A549 treated with RU486 at 1 μM for 4 hours (cell line): ENCODE measurements around the gene SPACA4. TPM values are rescaled to one million over a fixed set of nuclear protein-coding genes. Genes with fewer than 3 reads are reported as not detected.

ENCODE experiments used
- total RNA-seq: library from RNA; stranded (reverse); fragments of 200-300 nt; extraction: Qiagen RNA extraction; gene quantifications from 5 replicates; pipeline ENCODE4 v1.2.3, GENCODE V29; 2022; ENCODE audit warnings: low read depth

The SPACA4 gene, protein sequence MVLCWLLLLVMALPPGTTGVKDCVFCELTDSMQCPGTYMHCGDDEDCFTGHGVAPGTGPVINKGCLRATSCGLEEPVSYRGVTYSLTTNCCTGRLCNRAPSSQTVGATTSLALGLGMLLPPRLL
- total RNA-seq = not detected in 5 replicates

DNA sequence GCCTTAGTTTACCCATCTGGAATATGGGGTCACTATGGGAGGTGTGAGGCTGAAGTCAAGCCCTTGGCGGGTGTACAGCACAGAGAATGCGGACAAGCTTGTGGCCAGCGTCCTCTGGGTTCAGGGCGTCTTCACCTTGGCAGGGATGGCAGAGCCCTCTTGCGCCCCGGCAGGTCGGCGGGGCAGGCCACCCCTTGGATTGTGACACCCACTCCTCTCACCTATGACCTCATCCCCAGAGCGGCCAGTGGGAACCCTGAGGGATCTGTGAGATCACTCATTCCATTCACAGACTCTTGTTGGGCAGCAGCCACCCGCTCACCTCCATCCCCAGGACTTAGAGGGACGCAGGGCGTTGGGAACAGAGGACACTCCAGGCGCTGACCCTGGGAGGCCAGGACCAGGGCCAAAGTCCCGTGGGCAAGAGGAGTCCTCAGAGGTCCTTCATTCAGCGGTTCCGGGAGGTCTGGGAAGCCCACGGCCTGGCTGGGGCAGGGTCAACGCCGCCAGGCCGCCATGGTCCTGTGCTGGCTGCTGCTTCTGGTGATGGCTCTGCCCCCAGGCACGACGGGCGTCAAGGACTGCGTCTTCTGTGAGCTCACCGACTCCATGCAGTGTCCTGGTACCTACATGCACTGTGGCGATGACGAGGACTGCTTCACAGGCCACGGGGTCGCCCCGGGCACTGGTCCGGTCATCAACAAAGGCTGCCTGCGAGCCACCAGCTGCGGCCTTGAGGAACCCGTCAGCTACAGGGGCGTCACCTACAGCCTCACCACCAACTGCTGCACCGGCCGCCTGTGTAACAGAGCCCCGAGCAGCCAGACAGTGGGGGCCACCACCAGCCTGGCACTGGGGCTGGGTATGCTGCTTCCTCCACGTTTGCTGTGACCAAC is at the start of gene SPACA4:
TSS of gene SPACA4 (plus strand) at position 280 of the 896 bp plus-strand sequence. CDS start at position 517, 237 bp downstream.

DNA sequence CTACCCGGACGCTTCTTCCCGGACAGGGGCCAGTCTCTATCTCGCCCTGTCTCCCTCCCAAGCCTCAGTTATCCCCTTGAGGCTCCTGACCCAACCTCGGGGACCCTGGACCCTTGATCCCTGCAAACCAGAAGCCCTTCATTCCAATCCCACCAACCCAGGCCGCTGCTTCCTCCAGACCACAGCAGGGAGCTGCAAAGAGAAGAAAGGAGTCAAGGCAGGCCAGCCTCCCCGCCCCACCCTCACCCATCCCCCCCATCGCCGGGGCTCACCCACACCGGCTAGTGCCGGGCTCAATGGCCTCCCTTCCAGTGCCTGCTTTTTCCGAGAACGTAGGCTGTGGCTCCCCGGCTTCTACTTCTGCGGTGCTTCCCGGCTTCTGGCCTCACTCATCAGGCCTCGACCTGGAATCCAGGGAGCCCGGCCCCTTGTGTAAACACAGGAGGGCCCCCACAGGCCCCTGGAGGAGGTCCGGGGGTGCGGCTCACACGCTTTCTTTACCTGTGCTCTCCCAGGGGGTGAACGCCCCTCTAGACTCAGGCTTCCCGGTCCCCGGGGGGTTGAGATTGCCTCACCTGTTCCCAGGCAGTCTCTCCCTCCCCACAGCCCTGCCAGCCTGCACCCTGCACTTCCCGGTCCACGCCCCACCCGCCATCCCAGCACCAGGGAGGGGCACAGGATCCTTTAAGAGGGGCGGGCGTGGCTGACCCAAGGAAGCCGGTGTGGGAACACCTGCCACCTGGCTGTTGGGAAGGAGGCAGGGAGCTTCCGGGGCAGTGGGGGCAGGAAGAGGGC is 8.1 kb downstream of the SPACA4 start, which contains the start of gene FAM83E:
TSS of gene FAM83E (minus strand) at position 641 of the 795 bp plus-strand sequence. CDS start 1,704 bp downstream, outside the sequence.

DNA sequence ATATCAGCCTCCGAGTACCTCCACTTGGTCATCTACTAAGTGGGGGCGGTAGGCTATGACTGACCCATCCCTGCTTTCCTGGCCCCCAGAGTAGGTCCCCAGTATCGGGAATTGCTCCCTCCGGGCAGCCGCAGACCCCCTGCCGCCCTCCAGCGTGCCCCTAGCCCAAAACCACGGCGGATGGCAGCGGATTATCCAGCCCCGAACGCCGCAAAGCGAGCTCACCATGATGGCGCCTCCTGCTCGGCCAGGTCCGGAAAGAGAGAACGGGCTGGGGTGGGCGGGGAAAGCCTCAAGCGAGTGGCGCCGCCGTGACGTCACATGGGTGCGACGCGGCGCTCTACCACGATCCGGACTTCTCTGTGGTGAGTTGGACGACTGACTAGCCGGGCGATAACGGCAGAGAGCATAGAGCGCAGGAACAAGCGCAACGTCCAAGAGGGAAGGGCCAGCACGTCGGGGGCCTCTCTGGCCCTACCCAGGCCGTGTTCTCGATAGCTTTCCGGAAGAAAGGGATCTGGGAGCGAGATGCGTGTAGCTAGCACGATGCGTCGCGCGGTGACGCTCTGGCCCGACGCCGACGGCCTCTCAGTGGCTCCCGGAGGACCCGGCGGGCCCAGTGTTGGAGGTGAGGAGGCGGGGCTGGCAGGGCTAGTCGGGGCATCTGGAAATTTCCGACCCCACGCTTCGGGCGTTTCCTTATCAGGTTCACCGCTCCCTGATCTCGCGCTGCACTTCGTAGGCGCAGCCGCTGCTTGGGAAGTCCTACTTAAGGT is 12.6 kb downstream of the SPACA4 start, which contains the start of the genes RPL18 and SPHK2:
TSS of gene RPL18 (minus strand) at position 263 of the 776 bp plus-strand sequence. CDS start at position 228, 35 bp downstream.
TSS of gene SPHK2 (plus strand) at position 591 of the 776 bp plus-strand sequence. CDS start 1,009 bp downstream, outside the sequence.

DNA sequence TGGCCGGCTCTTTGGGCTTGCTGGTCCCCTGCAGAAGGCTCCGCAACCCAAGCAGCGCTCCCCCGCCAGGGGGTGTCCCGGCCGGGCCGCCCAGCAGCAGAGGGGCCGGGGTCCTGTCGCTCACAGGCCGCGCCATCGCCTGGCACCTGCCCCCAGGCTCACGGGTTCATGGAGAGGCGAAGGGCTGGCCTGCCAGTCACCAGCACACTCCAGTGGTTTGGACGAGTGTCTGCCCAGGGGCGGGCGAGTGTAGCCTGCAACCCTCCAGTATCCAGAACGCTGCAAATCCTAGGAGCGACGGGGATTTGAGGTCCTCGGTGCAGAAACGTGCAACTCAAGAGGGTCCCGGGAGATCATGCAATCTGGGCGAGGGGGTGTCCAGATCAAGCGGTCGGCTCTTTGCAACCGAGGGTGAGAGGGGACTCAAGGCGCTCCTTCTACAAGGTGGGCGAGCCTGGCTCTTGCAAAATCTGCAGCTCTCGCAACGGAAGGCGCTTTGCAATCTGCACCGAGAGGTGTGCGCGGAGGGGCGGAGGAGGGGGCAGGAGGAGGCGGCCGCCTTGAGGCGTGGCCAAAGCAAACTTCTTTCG is 30.4 kb downstream of the SPACA4 start, which contains the start of gene DBP:
TSS of gene DBP (minus strand) at position 521 of the 590 bp plus-strand sequence. CDS start at position 136, 385 bp downstream.

DNA sequence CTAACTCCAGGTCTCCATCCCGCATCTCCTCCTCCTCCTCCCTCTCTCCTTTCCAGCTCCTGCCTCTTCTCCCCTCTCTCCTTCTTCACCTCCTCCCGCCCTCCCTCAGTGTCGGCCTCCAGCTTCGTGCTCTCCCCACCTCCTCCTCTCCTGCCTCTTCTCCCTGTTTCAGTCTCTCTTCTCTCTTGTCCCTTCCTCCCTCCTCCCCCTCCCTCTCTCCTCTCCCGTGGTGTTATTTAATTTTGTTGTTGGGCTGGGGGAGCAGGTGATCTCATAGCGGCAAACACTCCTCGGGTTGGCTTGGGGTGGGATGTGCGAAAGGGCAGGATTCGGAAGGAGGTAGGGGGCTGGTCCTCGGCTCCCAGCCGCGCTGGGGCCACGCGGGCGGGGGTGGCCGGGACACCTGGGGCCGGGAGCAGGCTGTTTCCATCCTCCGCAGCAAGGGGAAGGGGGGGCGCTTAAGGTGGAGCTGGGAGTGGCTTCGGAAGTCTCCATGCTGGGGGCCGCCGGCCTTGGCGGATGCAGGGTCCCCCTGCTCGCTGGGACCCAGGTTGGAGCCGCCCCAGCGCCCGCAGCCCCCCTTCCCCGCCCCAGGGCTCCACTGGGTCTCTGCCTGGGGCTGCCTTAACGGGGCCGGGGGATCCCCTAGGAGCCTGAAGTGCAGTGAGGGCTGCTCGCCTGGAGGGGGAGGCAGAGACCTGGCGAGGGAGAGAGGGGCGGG is 39.6 kb downstream of the SPACA4 start, which contains the start of gene CA11:
TSS of gene CA11 (minus strand) at position 187 of the 721 bp plus-strand sequence. CDS start 555 bp downstream, outside the sequence.

Other genes with a start within 250 kb of the SPACA4 start
- gene TMEM143, start 242.8 kb upstream of the SPACA4 start, total RNA-seq = 3.7 to 5.7 TPM (median 3.9 TPM) in 5 replicates
- gene SYNGR4, start 242.4 kb upstream of the SPACA4 start, total RNA-seq = 1.9 to 4.4 TPM (median 3.1 TPM) in 5 replicates
- gene KDELR1, start 215.2 kb upstream of the SPACA4 start, total RNA-seq = 354 to 463 TPM (median 436 TPM) in 5 replicates
- 7.3 to 11.8 TPM (median 10.0 TPM) in 5 replicates for gene GRIN2D, start 213.1 kb upstream of the SPACA4 start, total RNA-seq
- gene GRWD1, start 160.8 kb upstream of the SPACA4 start, total RNA-seq = 111 to 131 TPM (median 121 TPM) in 5 replicates
- 1.1 to 2.0 TPM (median 1.2 TPM) in 5 replicates for gene KCNJ14, start 151.2 kb upstream of the SPACA4 start, total RNA-seq
- 51.2 to 62.6 TPM (median 58.0 TPM) in 5 replicates for gene CYTH2, start 137.4 kb upstream of the SPACA4 start, total RNA-seq
- 2.1 to 4.7 TPM (median 4.2 TPM) in 5 replicates for gene LMTK3, start 94.9 kb upstream of the SPACA4 start, total RNA-seq
- gene SULT2B1, start 54.6 kb upstream of the SPACA4 start, total RNA-seq = 14.1 to 20.7 TPM (median 15.9 TPM) in 5 replicates
- gene FAM83E, start 8.3 kb downstream of the SPACA4 start, total RNA-seq = 0.17 to 0.27 TPM (median 0.24 TPM) in 4 of 5 replicates, not detected in the other
- gene RPL18, start 12.4 kb downstream of the SPACA4 start, total RNA-seq = 3,160 to 3,604 TPM (median 3,243 TPM) in 5 replicates
- 9.4 to 16.7 TPM (median 15.5 TPM) in 5 replicates for gene SPHK2, start 12.8 kb downstream of the SPACA4 start, total RNA-seq
- 2.0 to 3.3 TPM (median 2.7 TPM) in 5 replicates for gene DBP, start 30.6 kb downstream of the SPACA4 start, total RNA-seq
- 9.7 to 13.2 TPM (median 10.6 TPM) in 5 replicates for gene CA11, start 39.4 kb downstream of the SPACA4 start, total RNA-seq
- 0.19 to 0.30 TPM (median 0.23 TPM) in 5 replicates for gene NTN5, start 66.3 kb downstream of the SPACA4 start, total RNA-seq
- not detected in 5 replicates for gene FUT2, start 89.2 kb downstream of the SPACA4 start, total RNA-seq
- gene MAMSTR, start 113.0 kb downstream of the SPACA4 start, total RNA-seq = 0.26 to 0.72 TPM (median 0.41 TPM) in 5 replicates
- gene RASIP1, start 133.9 kb downstream of the SPACA4 start, total RNA-seq = 0.29 to 0.75 TPM (median 0.46 TPM) in 5 replicates
- gene IZUMO1, start 140.2 kb downstream of the SPACA4 start, total RNA-seq = not detected in 5 replicates
- 0.06 to 0.13 TPM (median 0.07 TPM) in 5 replicates for gene FUT1, start 145.9 kb downstream of the SPACA4 start, total RNA-seq
- not detected in 5 replicates for gene FGF21, start 148.8 kb downstream of the SPACA4 start, total RNA-seq
- 47.2 to 60.5 TPM (median 56.7 TPM) in 5 replicates for gene BCAT2, start 204.3 kb downstream of the SPACA4 start, total RNA-seq
- gene HSD17B14, start 229.7 kb downstream of the SPACA4 start, total RNA-seq = 13.4 to 17.0 TPM (median 14.8 TPM) in 5 replicates